ENCODE data around the gene STRBP.
A peak's percentile ranks its signal among the peaks of the same experiment; 100 is the strongest.

GRCh38 chr9:123104807-123105206 is 163.6 kb downstream of the STRBP start:
- TF ChIP-seq POLR2A (IDR thresholded peaks at IDR 0.05; ENCODE audit: control extremely low read depth in 1 of 2, low read depth in 2 of 2, low read length in 2 of 2): no peak
- TF ChIP-seq JUND (IDR thresholded peaks at IDR 0.05; ENCODE audit: low read length): no peak
- TF ChIP-seq CTCF (IDR thresholded peaks at IDR 0.05; ENCODE audit: control extremely low read depth in 1 of 3, insufficient read depth in 1 of 3, low read depth in 1 of 3, low read length in 3 of 3): no peak
- 0 out of 2 replicates have a peak, but pooled peaks have one; percentile 29 for TF ChIP-seq POLR2AphosphoS5 (IDR thresholded peaks at IDR 0.05; ENCODE audit: low read depth, low read length)
- no peak for TF ChIP-seq EZH2 (IDR thresholded peaks at IDR 0.05; ENCODE audit: low read depth, low read length, severe bottlenecking)
- TF ChIP-seq BCL11A (IDR thresholded peaks at IDR 0.05; ENCODE audit: low read depth in 2 of 2, low read length in 2 of 2): no peak
- no peak for TF ChIP-seq SRF (IDR thresholded peaks at IDR 0.05; ENCODE audit: low read depth, low read length)
- TF ChIP-seq EGR1 (IDR thresholded peaks at IDR 0.05; ENCODE audit: borderline replicate concordance, low read depth, low read length): no peak

All from H1 (cell line).